ENCODE results near the gene NREP.

Gene NREP

DNA sequence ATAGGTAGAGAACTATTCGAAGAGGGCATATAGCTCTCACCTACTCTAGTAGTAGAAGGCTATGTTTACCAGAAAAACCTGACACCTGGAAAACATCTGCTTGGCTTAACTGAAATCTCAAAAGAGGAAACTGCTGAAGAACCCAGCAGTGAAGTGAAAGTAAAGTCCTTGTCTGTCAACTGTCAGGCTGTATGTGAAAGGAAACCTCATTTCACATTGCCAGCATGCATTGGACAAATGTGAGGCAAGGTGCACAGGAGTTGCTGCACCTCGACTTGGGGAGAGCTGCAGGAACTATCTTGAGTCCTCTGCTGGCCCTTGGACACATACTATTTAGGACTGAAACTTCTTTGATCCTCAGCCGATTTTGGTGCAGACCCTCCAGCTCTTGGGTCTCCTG is 53.3 kb downstream of the NREP start:
- DNase-seq (ENCODE audit: low spot score) (no peak), ATAC-seq (ENCODE audit: low read depth) (no peak)
- Histone ChIP-seq H3K27ac (ENCODE audit: poor library complexity, severe bottlenecking) (no peak overlapping the region), H3K36me3 (ENCODE audit: low read depth) (no peaks in the 10 kb centered on the region), H3K4me3 (ENCODE audit: severe bottlenecking) (no peak overlapping the region), H3K27me3 (ENCODE audit: insufficient read depth, poor library complexity, severe bottlenecking) (no peaks in the 10 kb centered on the region), H3K9me3 (ENCODE audit: severe bottlenecking) (no peaks in the 10 kb centered on the region), H3K4me1 (ENCODE audit: insufficient read depth, poor library complexity, severe bottlenecking) (peaks cover 8% of the 10 kb centered on the region)
- TF ChIP-seq, protein P1, sequence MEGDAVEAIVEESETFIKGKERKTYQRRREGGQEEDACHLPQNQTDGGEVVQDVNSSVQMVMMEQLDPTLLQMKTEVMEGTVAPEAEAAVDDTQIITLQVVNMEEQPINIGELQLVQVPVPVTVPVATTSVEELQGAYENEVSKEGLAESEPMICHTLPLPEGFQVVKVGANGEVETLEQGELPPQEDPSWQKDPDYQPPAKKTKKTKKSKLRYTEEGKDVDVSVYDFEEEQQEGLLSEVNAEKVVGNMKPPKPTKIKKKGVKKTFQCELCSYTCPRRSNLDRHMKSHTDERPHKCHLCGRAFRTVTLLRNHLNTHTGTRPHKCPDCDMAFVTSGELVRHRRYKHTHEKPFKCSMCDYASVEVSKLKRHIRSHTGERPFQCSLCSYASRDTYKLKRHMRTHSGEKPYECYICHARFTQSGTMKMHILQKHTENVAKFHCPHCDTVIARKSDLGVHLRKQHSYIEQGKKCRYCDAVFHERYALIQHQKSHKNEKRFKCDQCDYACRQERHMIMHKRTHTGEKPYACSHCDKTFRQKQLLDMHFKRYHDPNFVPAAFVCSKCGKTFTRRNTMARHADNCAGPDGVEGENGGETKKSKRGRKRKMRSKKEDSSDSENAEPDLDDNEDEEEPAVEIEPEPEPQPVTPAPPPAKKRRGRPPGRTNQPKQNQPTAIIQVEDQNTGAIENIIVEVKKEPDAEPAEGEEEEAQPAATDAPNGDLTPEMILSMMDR (IDR thresholded peaks at IDR 0.05; ENCODE audit: poor library complexity, severe bottlenecking), result no peak

DNA sequence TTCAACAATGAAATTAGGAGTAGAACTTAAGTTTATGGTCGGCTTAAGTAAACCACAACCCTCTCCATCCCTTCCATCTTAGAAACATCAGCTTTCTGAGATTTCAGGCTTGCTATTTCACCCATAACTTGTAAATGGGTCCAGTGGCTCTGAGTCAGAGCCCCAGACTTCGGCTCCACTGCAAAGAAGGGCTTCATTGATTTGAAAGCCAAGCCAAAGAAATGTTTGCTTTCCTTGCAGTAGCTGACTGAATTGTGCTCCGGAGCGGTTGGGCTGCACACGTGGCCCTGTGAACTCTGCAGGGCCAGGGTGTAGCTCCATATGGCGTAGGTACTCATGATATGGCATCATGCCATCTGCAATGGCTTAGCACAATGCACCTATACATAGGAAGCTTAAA is 57.0 kb downstream of the NREP start:
- ATAC-seq (ENCODE audit: low read depth) (no peak), DNase-seq (ENCODE audit: low spot score) (no peak)
- Histone ChIP-seq H3K4me1 (ENCODE audit: insufficient read depth, poor library complexity, severe bottlenecking) (peaks cover 16% of the 10 kb centered on the region), H3K27ac (ENCODE audit: poor library complexity, severe bottlenecking) (no peak overlapping the region), H3K27me3 (ENCODE audit: insufficient read depth, poor library complexity, severe bottlenecking) (no peaks in the 10 kb centered on the region), H3K36me3 (ENCODE audit: low read depth) (no peaks in the 10 kb centered on the region), H3K9me3 (ENCODE audit: severe bottlenecking) (no peaks in the 10 kb centered on the region), H3K4me3 (ENCODE audit: severe bottlenecking) (no peak overlapping the region)
- TF ChIP-seq, protein P1 (IDR thresholded peaks at IDR 0.05; ENCODE audit: poor library complexity, severe bottlenecking), result no peak

DNA sequence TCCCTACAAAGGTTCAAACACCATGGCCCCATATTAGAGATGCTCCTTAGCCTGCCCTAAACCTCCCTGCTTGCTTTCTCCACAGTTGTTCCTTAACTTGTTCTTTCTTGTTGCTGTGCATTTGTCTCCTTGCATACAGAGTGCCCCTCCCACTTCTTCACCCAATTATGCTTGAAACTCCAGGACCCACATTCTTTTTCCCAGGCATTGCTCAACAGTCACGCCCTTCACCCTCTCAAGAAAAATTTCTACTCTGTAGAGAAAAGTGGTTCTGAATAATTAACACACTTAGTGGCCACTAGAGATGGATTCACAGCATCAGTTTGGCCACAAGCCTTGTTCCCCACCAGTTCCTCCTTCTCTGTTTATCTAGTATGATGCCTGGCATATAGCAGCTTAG is 57.7 kb downstream of the NREP start:
- Histone ChIP-seq H3K4me3 (ENCODE audit: severe bottlenecking) (no peak overlapping the region), H3K27me3 (ENCODE audit: insufficient read depth, poor library complexity, severe bottlenecking) (no peaks in the 10 kb centered on the region), H3K9me3 (ENCODE audit: severe bottlenecking) (no peaks in the 10 kb centered on the region), H3K36me3 (ENCODE audit: low read depth) (no peaks in the 10 kb centered on the region), H3K27ac (ENCODE audit: poor library complexity, severe bottlenecking) (no peak overlapping the region), H3K4me1 (ENCODE audit: insufficient read depth, poor library complexity, severe bottlenecking) (peaks cover 22% of the 10 kb centered on the region)
- TF ChIP-seq, protein P1 (IDR thresholded peaks at IDR 0.05; ENCODE audit: poor library complexity, severe bottlenecking), result no peak
- no peak for ATAC-seq (ENCODE audit: low read depth)
- DNase-seq (ENCODE audit: low spot score), result no peak

DNA sequence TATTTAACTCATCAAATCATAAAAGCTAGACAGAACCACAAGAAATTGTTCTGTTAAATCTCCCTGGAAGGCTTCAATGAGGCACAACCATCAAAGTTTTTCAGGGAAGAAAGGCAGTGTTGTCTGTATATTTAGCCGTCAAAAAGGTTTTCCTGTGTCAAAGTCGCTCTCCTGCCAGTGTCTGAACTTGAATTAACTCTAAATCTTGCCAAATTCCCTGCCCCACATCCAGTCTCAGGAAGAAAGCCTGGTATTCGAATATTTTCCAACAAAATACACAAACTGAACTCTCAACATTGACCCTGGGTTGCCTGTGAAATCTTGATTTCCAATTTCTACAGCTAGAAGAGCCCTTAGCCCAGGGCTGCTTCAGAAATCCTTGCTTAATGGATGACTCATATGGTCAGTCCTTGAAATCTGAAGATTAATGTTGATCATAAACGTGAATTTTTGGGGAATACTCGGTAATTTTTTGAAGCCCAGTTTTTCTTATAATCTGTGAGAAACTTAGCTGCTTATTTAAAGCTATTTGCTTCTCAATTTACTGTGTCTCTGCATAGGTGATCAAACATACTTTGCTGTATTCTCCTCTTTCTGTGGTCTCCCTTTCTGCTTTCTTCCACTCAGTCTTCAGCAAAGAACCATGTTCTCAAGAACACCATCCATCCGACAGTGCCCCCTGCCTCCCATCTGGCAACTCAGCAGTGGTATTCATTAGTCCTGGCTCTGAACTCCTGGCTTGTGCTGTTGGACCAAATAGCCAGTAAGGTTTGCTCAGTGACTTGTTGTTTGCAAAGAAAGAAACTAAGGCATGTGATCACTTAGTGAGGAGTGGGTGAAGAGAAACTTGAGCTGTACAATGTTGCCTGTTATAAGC is 58.9 kb downstream of the NREP start:
- no peak overlapping the region for H3K4me3 ChIP-seq (ENCODE audit: severe bottlenecking)
- H3K36me3 ChIP-seq (ENCODE audit: low read depth), result no peaks in the 10 kb centered on the region
- ATAC-seq (ENCODE audit: low read depth) (peak; percentile 41; the same call in 2 of the 3 replicates), DNase-seq (ENCODE audit: low spot score) (no peak)
- H3K4me1 ChIP-seq (ENCODE audit: insufficient read depth, poor library complexity, severe bottlenecking), result peaks cover 25% of the 10 kb centered on the region
- no peaks in the 10 kb centered on the region for H3K9me3 ChIP-seq (ENCODE audit: severe bottlenecking)
- TF ChIP-seq, protein P1 (IDR thresholded peaks at IDR 0.05; ENCODE audit: poor library complexity, severe bottlenecking), result no peak
- no peak overlapping the region for H3K27ac ChIP-seq (ENCODE audit: poor library complexity, severe bottlenecking)
- H3K27me3 ChIP-seq (ENCODE audit: insufficient read depth, poor library complexity, severe bottlenecking), result no peaks in the 10 kb centered on the region

DNA sequence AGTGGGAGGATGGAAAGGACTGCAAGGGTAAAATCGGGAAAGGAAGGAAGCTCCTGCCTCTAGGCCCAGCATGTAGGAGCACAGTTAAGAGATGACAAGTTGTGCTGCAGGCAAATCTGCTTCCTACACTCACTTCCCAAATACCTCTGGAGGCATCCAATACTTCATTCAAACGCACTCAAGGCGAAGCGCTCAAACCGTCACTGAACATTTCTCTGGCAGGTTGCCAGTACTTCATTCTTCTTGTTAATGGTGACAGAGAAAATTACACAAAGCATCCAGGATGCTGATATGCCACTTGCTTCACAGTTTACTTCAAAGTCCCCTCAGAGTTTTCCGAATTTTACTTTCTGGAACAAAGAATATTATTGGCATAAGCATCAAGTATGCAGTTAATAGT is 59.8 kb downstream of the NREP start:
- H3K27ac ChIP-seq (ENCODE audit: poor library complexity, severe bottlenecking), result no peak overlapping the region
- DNase-seq (ENCODE audit: low spot score), result no peak
- TF ChIP-seq, protein P1 (IDR thresholded peaks at IDR 0.05; ENCODE audit: poor library complexity, severe bottlenecking), result no peak
- H3K4me3 ChIP-seq (ENCODE audit: severe bottlenecking), result no peak overlapping the region
- no peaks in the 10 kb centered on the region for H3K27me3 ChIP-seq (ENCODE audit: insufficient read depth, poor library complexity, severe bottlenecking)
- no peaks in the 10 kb centered on the region for H3K9me3 ChIP-seq (ENCODE audit: severe bottlenecking)
- no peaks in the 10 kb centered on the region for H3K36me3 ChIP-seq (ENCODE audit: low read depth)
- no peak for ATAC-seq (ENCODE audit: low read depth)
- H3K4me1 ChIP-seq (ENCODE audit: insufficient read depth, poor library complexity, severe bottlenecking), result peaks cover 25% of the 10 kb centered on the region
